GM18499 (cell line): ENCODE measurements around the gene SBF2.
"Not testable (repeated sequence)": the region's sequence is repeated elsewhere in the genome, so short reads cannot be mapped to it uniquely, and the experiment has no call there.

Experiments
- ATAC-seq: cut with Tn5 transposase; IDR thresholded peaks from one replicate; pipeline ENCODE4 v1.9.1; 2021; ENCODE audit warnings: moderate number of reproducible peaks; ENCODE audit not compliant: insufficient read depth, unreplicated experiment

Gene SBF2

GRCh38 chr11:10129184-10129583, 164.8 kb downstream of the SBF2 start:
- not testable (repeated sequence) for ATAC-seq

GRCh38 chr11:10125522-10126133, 168.4 kb downstream of the SBF2 start:
- ATAC-seq: no peak

- no peak for ATAC-seq
Measured at GRCh38 chr11:10122326-10123197, 171.5 kb downstream of the SBF2 start.

GRCh38 chr11:10118865-10119264, 175.2 kb downstream of the SBF2 start:
- no peak for ATAC-seq

- ATAC-seq: no peak
Measured at GRCh38 chr11:10117709-10118351, 176.2 kb downstream of the SBF2 start.

GRCh38 chr11:10116588-10116987, 177.4 kb downstream of the SBF2 start:
- ATAC-seq: no peak

GRCh38 chr11:10114593-10115404, 179.2 kb downstream of the SBF2 start:
- ATAC-seq: no peak

- no peak for ATAC-seq
Measured at GRCh38 chr11:10113852-10114251, 180.2 kb downstream of the SBF2 start.

GRCh38 chr11:10109806-10110205, 184.2 kb downstream of the SBF2 start:
- ATAC-seq: no peak

GRCh38 chr11:10108915-10109680, 184.9 kb downstream of the SBF2 start:
- ATAC-seq: no peak

- ATAC-seq: no peak
Measured at GRCh38 chr11:10107497-10107896, 186.5 kb downstream of the SBF2 start.

- no peak for ATAC-seq
Measured at GRCh38 chr11:10097615-10098014, 196.4 kb downstream of the SBF2 start.

GRCh38 chr11:10096987-10097386, 197.0 kb downstream of the SBF2 start:
- ATAC-seq: no peak

- no peak for ATAC-seq
Measured at GRCh38 chr11:10095412-10096208, 198.4 kb downstream of the SBF2 start.

GRCh38 chr11:10092426-10092825, 201.6 kb downstream of the SBF2 start:
- no peak for ATAC-seq

- ATAC-seq: no peak
Measured at GRCh38 chr11:10091314-10092045, 202.5 kb downstream of the SBF2 start.

- not testable (repeated sequence) for ATAC-seq
Measured at GRCh38 chr11:10087923-10088225, 206.1 kb downstream of the SBF2 start.

- no peak for ATAC-seq
Measured at GRCh38 chr11:10087186-10087922, 206.7 kb downstream of the SBF2 start.
